Measurements from ENCODE around the gene KIF6.
A peak's percentile ranks its signal among the peaks of the same experiment; 100 is the strongest.

KIF6 gene

DNA sequence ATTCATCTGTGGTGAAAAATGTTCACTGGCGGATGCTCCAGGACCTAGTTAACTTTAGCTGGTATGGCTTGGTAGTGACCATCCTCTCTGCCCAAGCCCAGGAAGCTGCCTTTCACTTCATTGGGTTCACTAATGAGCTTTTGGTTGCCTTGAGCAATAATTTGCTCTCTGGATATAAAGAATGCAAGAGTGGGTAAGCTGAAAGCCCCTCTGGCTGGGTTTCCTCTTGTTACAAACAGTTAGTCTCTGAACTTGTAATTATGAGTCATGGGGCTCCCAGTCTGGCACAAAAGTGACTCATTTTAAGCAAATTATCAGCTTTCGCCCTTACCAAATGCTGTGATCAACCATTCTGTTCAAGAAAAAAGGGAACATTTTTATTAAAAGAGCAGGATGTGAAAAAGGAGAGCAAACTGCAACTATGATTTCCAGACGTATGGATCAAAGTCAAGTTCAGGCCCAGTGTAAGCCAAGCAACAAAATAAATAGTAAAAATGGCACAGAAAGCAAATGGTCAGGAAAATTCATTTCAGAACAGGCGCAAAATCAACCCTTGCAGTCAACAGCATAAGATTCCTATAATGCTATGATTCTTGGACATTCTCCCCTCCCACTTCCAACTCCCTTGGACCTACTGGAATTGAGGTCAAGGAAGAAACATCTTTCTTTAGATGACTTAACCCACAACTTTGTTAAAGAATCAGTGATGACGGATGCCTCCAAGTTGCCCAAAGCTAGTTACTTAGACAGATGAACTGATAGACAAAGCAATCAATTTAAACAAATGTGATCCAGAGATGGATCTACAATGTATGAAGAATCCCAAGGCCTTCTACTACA lies 272.7 kb downstream of the KIF6 start:
- DNase-seq (ENCODE audit: low read depth in 3 of 3): no peak

GRCh38 chr6:39451831-39452230 lies 273.4 kb downstream of the KIF6 start:
- peak in 1 of 3 experiments; percentile 3 for DNase-seq (ENCODE audit: low read depth in 3 of 3)

DNA sequence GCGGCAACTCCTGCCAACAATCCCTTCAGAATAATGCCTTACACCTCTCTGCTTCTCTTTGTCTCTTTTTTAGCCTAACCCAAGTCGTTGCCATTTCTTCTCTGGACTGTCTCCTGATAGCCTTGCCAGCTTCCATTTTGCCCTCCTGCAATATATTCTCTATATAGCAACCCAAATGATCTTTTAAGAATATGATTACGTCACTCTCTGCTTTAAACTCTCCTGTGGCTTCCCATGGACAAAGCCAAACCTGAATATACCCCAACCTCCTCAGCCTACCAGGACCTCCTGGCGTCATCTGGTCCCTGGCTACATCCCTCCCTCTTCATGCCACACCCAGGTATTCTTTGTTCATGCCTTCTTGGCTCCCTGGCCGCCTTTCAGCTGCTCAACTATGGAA lies 276.2 kb downstream of the KIF6 start:
- no peak for DNase-seq (ENCODE audit: low read depth in 3 of 3)

DNA sequence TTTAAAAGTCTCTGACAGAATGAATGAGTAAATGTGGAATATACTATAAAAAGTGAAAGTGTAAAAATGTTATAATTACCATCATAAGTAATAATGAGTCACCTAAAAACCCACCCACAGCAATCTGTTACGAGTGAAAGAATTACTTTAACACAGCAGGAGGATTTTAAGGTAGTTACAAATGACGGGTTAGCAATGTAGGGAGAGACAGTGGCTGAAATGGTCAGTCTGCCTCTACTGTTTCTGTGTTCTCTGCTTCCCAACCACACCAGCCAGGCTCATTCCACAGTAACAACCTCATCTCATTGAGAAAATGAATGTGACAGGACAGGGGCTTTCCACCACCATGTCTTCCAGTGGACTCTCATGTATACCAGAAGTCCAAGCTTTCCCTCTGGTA lies 278.3 kb downstream of the KIF6 start:
- no peak for DNase-seq (ENCODE audit: low read depth in 3 of 3)

DNA sequence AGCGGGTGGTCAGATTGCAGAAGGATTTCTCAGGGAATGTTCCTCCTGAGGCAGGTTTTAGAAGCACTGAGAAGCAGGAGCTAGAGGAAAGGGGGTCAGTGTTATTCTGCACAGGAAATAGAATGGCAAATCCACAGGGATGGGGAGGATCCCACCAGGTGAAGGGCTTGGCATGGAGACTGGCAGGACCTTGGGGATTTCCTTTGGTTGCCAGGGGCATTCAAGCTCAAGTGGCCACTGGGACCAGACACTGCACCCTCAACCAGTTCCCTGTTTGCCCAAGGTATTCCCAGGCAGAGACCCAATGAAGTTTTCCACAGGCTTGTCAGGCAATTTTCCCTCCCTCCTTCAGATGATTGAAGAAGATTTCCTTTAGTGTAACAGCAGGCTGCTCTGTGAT lies 279.5 kb downstream of the KIF6 start:
- DNase-seq (ENCODE audit: low read depth in 3 of 3): no peak

- DNase-seq (ENCODE audit: low read depth in 3 of 3): no peak
These were observed 280.7 kb downstream of the KIF6 start for GRCh38 chr6:39444479-39445019.

GRCh38 chr6:39441986-39442385 lies 283.2 kb downstream of the KIF6 start:
- DNase-seq (ENCODE audit: low read depth in 3 of 3): no peak

- no peak for DNase-seq (ENCODE audit: low read depth in 3 of 3)
These were observed 283.9 kb downstream of the KIF6 start for GRCh38 chr6:39441301-39441700.

- DNase-seq (ENCODE audit: low read depth in 3 of 3): no peak
These were observed 285.2 kb downstream of the KIF6 start for GRCh38 chr6:39440039-39440426.

DNA sequence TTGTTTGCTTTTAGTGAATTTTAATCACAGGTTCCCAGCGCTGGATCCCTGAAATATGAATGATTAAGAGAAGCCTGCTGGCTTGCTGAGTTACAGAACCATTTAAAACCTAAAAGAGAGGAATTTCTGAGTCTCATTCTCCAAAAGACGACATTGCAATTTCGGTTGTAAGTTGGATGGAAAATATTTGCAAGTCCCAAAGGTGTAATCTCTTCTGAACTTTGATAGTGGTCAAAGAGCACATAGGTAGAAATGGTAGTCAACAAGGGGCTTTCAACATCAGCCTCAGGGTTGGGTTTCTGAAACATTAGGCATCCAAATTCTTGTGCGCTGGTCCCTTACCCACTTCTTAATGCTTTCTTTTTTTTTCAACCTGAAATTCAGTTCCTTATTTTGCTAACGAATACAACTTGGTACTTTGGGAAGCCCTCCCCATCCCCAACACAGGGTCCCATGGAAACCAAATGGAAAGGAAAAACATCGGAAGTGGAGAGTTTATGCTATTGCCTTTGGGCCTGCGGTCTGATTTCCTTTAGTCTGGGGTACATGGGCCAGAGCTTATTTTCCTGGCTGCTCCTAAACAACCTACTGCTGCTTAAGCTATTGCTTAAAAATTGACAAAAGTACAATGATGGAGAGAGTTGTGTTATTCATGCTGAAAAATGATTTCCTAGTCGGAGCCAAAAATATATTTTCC lies 285.7 kb downstream of the KIF6 start:
- DNase-seq (ENCODE audit: low read depth in 3 of 3): no peak

- DNase-seq (ENCODE audit: low read depth in 3 of 3): no peak
These were observed 291.6 kb downstream of the KIF6 start for GRCh38 chr6:39433630-39434029.

DNA sequence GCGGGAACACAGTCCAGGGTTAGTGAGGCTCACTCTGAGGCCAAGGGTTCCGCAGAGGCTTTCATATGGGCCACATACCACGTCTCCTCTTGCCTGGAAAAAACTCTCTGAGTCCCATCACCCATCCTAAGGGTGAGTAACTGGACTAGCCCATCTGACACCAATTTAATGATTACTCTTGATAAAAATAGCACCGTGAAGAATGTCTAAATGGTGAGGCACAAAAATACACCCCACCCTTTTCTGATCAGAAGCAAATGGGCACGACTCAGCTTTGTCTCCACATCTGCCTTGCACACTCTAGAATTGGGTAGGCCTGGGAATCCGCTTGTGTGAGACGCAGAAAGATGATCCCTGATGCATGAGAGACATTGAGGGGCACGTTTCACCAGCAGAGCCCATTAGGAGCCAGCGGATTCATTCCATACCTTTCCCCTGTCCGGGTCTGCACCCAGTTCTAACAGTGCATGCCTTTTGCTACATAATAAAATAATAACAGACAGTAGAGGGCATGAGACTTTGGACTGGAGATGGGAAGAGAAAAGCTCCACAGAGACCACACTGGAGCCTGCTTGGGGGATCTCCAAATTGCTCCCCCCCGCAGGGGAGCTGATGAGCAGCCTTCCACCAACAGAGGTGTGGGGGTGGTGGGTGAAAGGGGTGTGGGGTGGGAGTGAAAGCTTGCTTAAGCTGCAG lies 292.7 kb downstream of the KIF6 start:
- DNase-seq (ENCODE audit: low read depth in 3 of 3): no peak

DNA sequence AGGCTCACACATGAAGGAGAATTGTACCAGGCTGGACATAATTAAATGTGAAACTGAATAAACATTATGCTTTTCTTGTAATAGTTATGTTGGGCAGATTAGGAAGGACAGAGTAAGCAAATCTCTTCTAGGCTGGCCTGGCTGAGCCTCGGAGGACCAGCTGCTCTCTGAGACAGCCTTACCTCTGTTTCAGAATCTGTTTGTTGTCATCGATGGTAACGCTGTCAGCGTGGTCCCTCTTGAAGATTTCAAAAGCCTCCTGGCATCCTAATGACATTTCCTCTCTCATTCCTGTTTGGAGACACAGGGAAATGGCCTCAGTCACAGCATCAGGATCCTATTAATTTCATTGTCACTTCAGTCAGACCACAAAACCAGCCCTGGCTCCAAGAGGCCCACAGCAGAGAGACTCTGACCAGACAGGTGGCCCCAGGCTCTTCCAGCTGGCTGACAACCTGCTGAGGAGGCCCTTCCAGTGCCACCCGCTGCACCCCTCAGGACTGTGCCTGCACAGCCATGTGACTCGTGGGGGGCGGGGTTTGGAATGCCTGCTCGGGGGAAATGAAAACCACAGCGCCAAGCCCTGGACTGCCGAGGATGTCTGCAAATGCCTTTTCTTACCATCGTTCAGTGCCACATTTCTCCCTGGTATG lies 294.2 kb downstream of the KIF6 start:
- peak in 1 of 3 experiments; percentile 7 for DNase-seq (ENCODE audit: low read depth in 3 of 3)

GRCh38 chr6:39430446-39430845 lies 294.8 kb downstream of the KIF6 start:
- DNase-seq (ENCODE audit: low read depth in 3 of 3): no peak

GRCh38 chr6:39428816-39429215 lies 296.4 kb downstream of the KIF6 start:
- DNase-seq (ENCODE audit: low read depth in 3 of 3): no peak

DNA sequence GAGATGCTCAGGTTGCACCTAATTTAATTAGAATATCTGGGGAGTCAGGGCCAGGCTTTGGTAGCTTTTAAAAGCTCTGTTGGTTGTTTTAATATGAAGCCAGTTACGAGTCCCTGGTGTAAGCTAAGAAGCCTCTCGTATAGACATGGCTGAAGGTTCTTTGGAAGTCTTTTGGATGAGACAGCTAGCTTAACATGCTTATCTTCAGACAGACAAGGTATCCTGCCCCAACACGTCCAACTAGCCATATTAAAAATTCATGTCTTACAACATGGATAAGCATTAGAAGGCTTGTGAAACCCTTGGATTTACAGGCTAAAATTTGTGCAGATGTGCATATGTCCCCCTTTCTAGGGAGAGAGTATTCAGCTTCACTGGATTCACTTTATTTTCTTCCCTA lies 297.1 kb downstream of the KIF6 start:
- no peak for DNase-seq (ENCODE audit: low read depth in 3 of 3)

- DNase-seq (ENCODE audit: low read depth in 3 of 3): no peak
These were observed 299.1 kb downstream of the KIF6 start for GRCh38 chr6:39426073-39426456.

DNA sequence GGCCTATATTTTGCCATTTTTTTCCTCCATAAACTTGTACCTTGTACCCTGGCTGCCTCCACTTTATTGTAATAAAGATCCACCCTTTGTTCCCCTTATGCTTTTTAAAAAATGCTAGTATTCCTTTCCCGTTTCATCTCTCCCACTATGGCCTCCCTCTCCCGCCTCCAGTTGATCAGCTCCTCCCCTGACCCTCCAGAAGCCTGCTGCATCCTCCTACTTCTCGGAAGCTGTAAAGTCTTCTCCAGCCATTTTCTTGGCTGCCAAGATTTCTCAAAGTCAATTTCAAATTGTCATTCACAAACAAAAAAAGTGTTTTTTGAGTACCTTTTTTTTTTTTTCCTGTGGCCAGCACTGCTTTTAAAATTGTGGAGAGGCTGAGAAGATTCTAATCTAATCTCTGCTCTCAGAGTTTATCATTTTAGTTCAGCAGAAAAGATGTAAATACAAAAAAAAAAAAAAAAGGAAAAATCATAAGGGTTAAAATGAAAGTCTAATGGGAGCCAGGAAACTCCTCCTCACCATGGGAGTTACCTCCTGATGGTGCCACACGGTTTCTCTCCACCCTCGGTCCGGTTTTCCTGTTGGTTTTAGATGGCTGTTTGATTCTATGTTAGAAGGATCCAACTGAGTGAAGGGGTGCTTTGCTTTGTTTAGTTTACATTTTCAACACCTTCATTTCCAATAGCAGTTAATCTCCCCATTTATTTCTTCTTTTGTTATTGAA lies 299.7 kb downstream of the KIF6 start:
- no peak for DNase-seq (ENCODE audit: low read depth in 3 of 3)

DNA sequence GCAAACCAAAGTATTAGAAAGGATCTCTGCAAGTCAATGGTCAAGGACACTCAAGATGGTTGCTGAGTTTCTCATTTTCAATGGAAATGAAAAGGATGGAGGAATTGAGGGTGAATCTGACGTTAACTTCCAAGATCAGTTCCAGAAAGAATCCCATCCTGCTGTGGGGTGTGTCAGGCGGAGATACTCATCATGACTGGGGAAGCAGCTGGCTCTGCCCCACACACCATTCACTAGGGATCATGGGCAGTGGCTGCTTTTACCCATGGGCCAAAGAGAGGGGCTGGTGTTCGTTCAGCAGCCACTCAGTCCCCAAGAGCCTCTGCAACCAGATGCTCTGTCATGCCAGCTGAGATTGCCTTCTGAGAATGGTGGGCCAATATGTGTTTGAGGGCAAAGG lies 300.4 kb downstream of the KIF6 start:
- DNase-seq (ENCODE audit: low read depth in 3 of 3): no peak

GRCh38 chr6:39422238-39422637 lies 303.0 kb downstream of the KIF6 start:
- DNase-seq (ENCODE audit: low read depth in 3 of 3): no peak

Data from stimulated activated CD4-positive, alpha-beta T cell treated with anti-CD3 and anti-CD28 coated beads, TNF-alpha, amount 100 ng/mL, for 24 hours (primary cell).